H1 (cell line): Measurements from ENCODE around the gene MUC5B. TPM values are rescaled to one million over a fixed set of nuclear protein-coding genes. Genes with fewer than 3 reads are reported as not detected.
A peak's percentile ranks its signal among the peaks of the same experiment; 100 is the strongest.

Experiments used
- CTCF ChIA-PET: fragments of 300-600 bp; sonication (Branson Sonifier 250); formaldehyde crosslinking; loops from one replicate; lab custom pipeline; 2021; ENCODE audit not compliant: partially characterized antibody; lab: Charles Lee
- POLR2A ChIA-PET: fragments of 300-600 bp; sonication (Branson Sonifier 250); formaldehyde crosslinking; loops from one replicate; lab custom pipeline; 2021; ENCODE audit warnings: inconsistent platforms; ENCODE audit not compliant: partially characterized antibody; lab: Charles Lee
- DNase-seq, 2 experiments: peaks; one replicate each; pipeline versions ENCODE4 v3.0.0 to v3.0.0-alpha.2; 2010 to 2022; ENCODE audit warnings: low spot score in 2 of 2, low read depth in 1 of 2, mixed read lengths in 1 of 2
- FAIRE-seq: peaks from 2 replicates; lab custom pipeline; 2011; peaks lifted over from hg19 to GRCh38; lab: Jason Lieb, UNC
- H2AFZ ChIP-seq: 2 replicates; pipeline ENCODE4 v1.8.1; 2012; ENCODE audit warnings: low read length, inconsistent platforms
- H2AK5ac ChIP-seq: 2 replicates; pipeline ENCODE4 v1.6.1; 2013; ENCODE audit warnings: low read depth, low read length
- H2BK120ac ChIP-seq: replicated peaks from 2 replicates; pipeline ENCODE3; 2013; ENCODE audit warnings: low read depth, low read length, inconsistent platforms
- H2BK12ac ChIP-seq: 2 replicates; pipeline ENCODE4 v1.6.1; 2013; ENCODE audit warnings: low read depth, low read length
- H2BK15ac ChIP-seq: 2 replicates; pipeline ENCODE4 v1.6.1; 2013; ENCODE audit warnings: low read length
- H2BK20ac ChIP-seq: 2 replicates; pipeline ENCODE4 v1.6.1; 2013; ENCODE audit warnings: low read length
- H2BK5ac ChIP-seq: 2 replicates; pipeline ENCODE4 v1.6.1; 2013; ENCODE audit warnings: low read depth, low read length
- H3K14ac ChIP-seq: 2 replicates; pipeline ENCODE4 v1.6.1; 2013; ENCODE audit warnings: inconsistent platforms; ENCODE audit not compliant: insufficient read length
- H3K18ac ChIP-seq: 2 replicates; pipeline ENCODE4 v1.6.1; 2013; ENCODE audit warnings: low read length; ENCODE audit errors: extremely low read depth
- H3K23ac ChIP-seq: 2 replicates; pipeline ENCODE4 v1.6.1; 2013; ENCODE audit warnings: inconsistent platforms; ENCODE audit not compliant: insufficient read length
- H3K23me2 ChIP-seq: 2 replicates; pipeline ENCODE4 v1.6.1; 2013; ENCODE audit warnings: low read depth, low read length
- H3K27ac ChIP-seq: 2 replicates; pipeline ENCODE4 v1.6.1; 2011; ENCODE audit warnings: low read depth, low read length, inconsistent platforms
- H3K27me3 ChIP-seq, 4 experiments: replicated peaks in 1 of 4; 1 replicate in 1 of 4; 2 replicates in 3 of 4; pipeline versions ENCODE4 v1.6.1 to v1.8.1; 2011 to 2013; ENCODE audit warnings: low read length in 3 of 4, mild to moderate bottlenecking in 3 of 4, inconsistent platforms in 2 of 4, mixed read lengths in 2 of 4, moderate library complexity in 1 of 4; ENCODE audit not compliant: control insufficient read depth in 3 of 4, insufficient read depth in 3 of 4; ENCODE audit errors: extremely low read depth in 1 of 4
- H3K36me3 ChIP-seq, 4 experiments: 2 replicates each; pipeline versions ENCODE4 v1.6.1 to v1.8.1; 2011 to 2013; ENCODE audit warnings: mild to moderate bottlenecking in 4 of 4, low read length in 3 of 4, moderate library complexity in 2 of 4, control low read depth in 1 of 4, inconsistent platforms in 1 of 4; ENCODE audit not compliant: insufficient read depth in 4 of 4, control insufficient read depth in 2 of 4
- H3K4ac ChIP-seq: replicated peaks from 2 replicates; pipeline ENCODE3; 2013; ENCODE audit warnings: low read length, low read depth, mixed read lengths, inconsistent platforms; ENCODE audit not compliant: insufficient read length
- H3K4me1 ChIP-seq, 4 experiments: replicated peaks in 1 of 4; 1 replicate in 1 of 4; 2 replicates in 3 of 4; pipeline versions ENCODE4 v1.6.1 to v1.8.1; 2011 to 2013; ENCODE audit warnings: low read length in 3 of 4, inconsistent platforms in 2 of 4, mixed read lengths in 1 of 4; ENCODE audit not compliant: insufficient read depth in 4 of 4, control insufficient read depth in 3 of 4
- H3K4me2 ChIP-seq, 2 experiments: 2 replicates each; pipeline versions ENCODE4 v1.6.1 to v1.8.1; 2011 to 2013; ENCODE audit warnings: low read depth in 2 of 2, low read length in 2 of 2, control low read depth in 1 of 2, inconsistent platforms in 1 of 2, mild to moderate bottlenecking in 1 of 2; ENCODE audit not compliant: insufficient read depth in 1 of 2
- H3K4me3 ChIP-seq, 4 experiments: fragments of 200-600, 300-600 bp in 1 of 4; sonication (generic), shearing (Covaris generic), sonication (Bioruptor Twin) in 1 of 4; 2 replicates each; pipeline versions ENCODE4 v1.5.1 to v1.8.1; 2011 to 2016; ENCODE audit warnings: low read length in 4 of 4, low read depth in 3 of 4, control low read depth in 2 of 4, inconsistent platforms in 2 of 4, mild to moderate bottlenecking in 2 of 4, mixed read lengths in 1 of 4, moderate library complexity in 1 of 4; ENCODE audit not compliant: insufficient read depth in 2 of 4; ENCODE audit errors: extremely low read depth in 1 of 4
- H3K56ac ChIP-seq: replicated peaks from 2 replicates; pipeline ENCODE3; 2013; ENCODE audit warnings: low read depth, mild to moderate bottlenecking, mixed read lengths, low read length, inconsistent platforms; ENCODE audit not compliant: insufficient read length
- H3K79me1 ChIP-seq: 2 replicates; pipeline ENCODE4 v1.6.1; 2013; ENCODE audit warnings: low read depth, low read length, control low read depth
- H3K79me2 ChIP-seq, 2 experiments: 2 replicates each; pipeline versions ENCODE4 v1.6.1 to v1.8.1; 2012 to 2013; ENCODE audit warnings: low read length in 2 of 2, mild to moderate bottlenecking in 2 of 2, inconsistent platforms in 1 of 2; ENCODE audit not compliant: insufficient read depth in 2 of 2, control insufficient read depth in 1 of 2
- H3K9ac ChIP-seq, 4 experiments: replicated peaks in 1 of 4; 1 replicate in 1 of 4; 2 replicates in 3 of 4; pipeline versions ENCODE4 v1.6.1 to v1.8.1; 2011 to 2013; ENCODE audit warnings: low read depth in 3 of 4, low read length in 3 of 4, control low read depth in 2 of 4, mild to moderate bottlenecking in 2 of 4, moderate library complexity in 2 of 4, inconsistent platforms in 1 of 4; ENCODE audit errors: extremely low read depth in 1 of 4
- H3K9me3 ChIP-seq, 2 experiments: 2 replicates each; pipeline versions ENCODE4 v1.6.1 to v1.8.1; 2012 to 2013; ENCODE audit warnings: mild to moderate bottlenecking in 2 of 2, moderate library complexity in 2 of 2, control low read depth in 1 of 2, inconsistent platforms in 1 of 2, low read depth in 1 of 2, low read length in 1 of 2, mixed read lengths in 1 of 2; ENCODE audit not compliant: insufficient read depth in 2 of 2
- H4K20me1 ChIP-seq, 2 experiments: replicated peaks in 1 of 2; 2 replicates each; pipeline versions ENCODE3 to v1.8.1; 2011 to 2013; ENCODE audit warnings: inconsistent platforms in 2 of 2, low read length in 2 of 2, mild to moderate bottlenecking in 1 of 2; ENCODE audit not compliant: insufficient read depth in 2 of 2, control insufficient read depth in 1 of 2
- H4K5ac ChIP-seq: 2 replicates; pipeline ENCODE4 v1.6.1; 2013; ENCODE audit warnings: low read length, low read depth, mixed read lengths, inconsistent platforms; ENCODE audit not compliant: insufficient read length
- H4K8ac ChIP-seq: 2 replicates; pipeline ENCODE4 v1.8.0; 2013; ENCODE audit warnings: mild to moderate bottlenecking, moderate library complexity, low read length, inconsistent platforms; ENCODE audit not compliant: insufficient read depth; ENCODE audit errors: extremely low read depth
- H4K91ac ChIP-seq: replicated peaks from 2 replicates; pipeline ENCODE3; 2013; ENCODE audit warnings: low read length, mixed read lengths, inconsistent platforms; ENCODE audit not compliant: insufficient read length
- ASH2L ChIP-seq: fragments of 200-600, 300-600 bp; sonication (generic); IDR thresholded peaks from one replicate; pipeline ENCODE4 v1.7.1; 2017; ENCODE audit warnings: low read length
- BACH1 ChIP-seq: IDR thresholded peaks from 2 replicates; pipeline ENCODE4 v1.6.1; 2012; ENCODE audit warnings: low read length, improper control_type of control experiment
- CBX8 ChIP-seq: fragments of 300-800, 300-1000 bp; sonication (generic); IDR thresholded peaks from 2 replicates; pipeline ENCODE4 v1.7.1; 2016; ENCODE audit warnings: low read depth, low read length, borderline replicate concordance
- CEBPB ChIP-seq: IDR thresholded peaks from 2 replicates; pipeline ENCODE4 v1.6.1; 2012; ENCODE audit warnings: low read depth, low read length
- CHD1 ChIP-seq: IDR thresholded peaks from 2 replicates; pipeline ENCODE4 v1.6.1; 2012; ENCODE audit warnings: low read depth, low read length, improper control_type of control experiment
- CTBP2 ChIP-seq: IDR thresholded peaks from 2 replicates; pipeline ENCODE4 v1.7.0; 2011; ENCODE audit warnings: borderline replicate concordance, mild to moderate bottlenecking, moderate library complexity, mixed read lengths, low read length; ENCODE audit not compliant: insufficient read depth, insufficient read length
- KDM5A ChIP-seq: fragments of 200-600 bp; IDR thresholded peaks from 2 replicates; pipeline ENCODE4 v1.7.1; 2012; ENCODE audit warnings: mild to moderate bottlenecking, low read length, inconsistent platforms, mixed read lengths
- NANOG ChIP-seq: IDR thresholded peaks from 2 replicates; pipeline ENCODE4 v1.6.1; 2011; ENCODE audit warnings: low read length, low read depth, mild to moderate bottlenecking, inconsistent platforms; ENCODE audit not compliant: insufficient read depth, poor library complexity, severe bottlenecking
- NRF1 ChIP-seq: IDR thresholded peaks from 2 replicates; pipeline ENCODE4 v1.6.1; 2011; ENCODE audit warnings: mild to moderate bottlenecking, low read depth, low read length, improper control_type of control experiment
- RFX5 ChIP-seq: IDR thresholded peaks from 2 replicates; pipeline ENCODE4 v1.6.1; 2011; ENCODE audit warnings: low read depth, low read length, improper control_type of control experiment, borderline replicate concordance
- RXRA ChIP-seq: IDR thresholded peaks from 2 replicates; pipeline ENCODE4 v1.6.1; 2011; ENCODE audit warnings: low read depth, mild to moderate bottlenecking, low read length, moderate library complexity; ENCODE audit not compliant: insufficient read depth
- SIX5 ChIP-seq: IDR thresholded peaks from 2 replicates; pipeline ENCODE4 v1.6.1; 2011; ENCODE audit warnings: mild to moderate bottlenecking, low read depth, low read length
- SP2 ChIP-seq: IDR thresholded peaks from 2 replicates; pipeline ENCODE4 v1.6.1; 2012; ENCODE audit warnings: mild to moderate bottlenecking, low read length, inconsistent platforms
- SP4 ChIP-seq: IDR thresholded peaks from 2 replicates; pipeline ENCODE4 v1.6.1; 2012; ENCODE audit warnings: low read length, inconsistent platforms
- TCF12 ChIP-seq: IDR thresholded peaks from 2 replicates; pipeline ENCODE4 v1.6.1; 2011; ENCODE audit warnings: low read depth, mild to moderate bottlenecking, low read length
- WGBS, 2 experiments: shearing (Covaris generic) in 1 of 2; methylation state at CpG; one replicate each; pipeline versions ENCODE4 v1.1.6 to v1.1.7; 2013 to 2015; ENCODE audit warnings: low lambda C conversion rate in 2 of 2, mixed read lengths in 2 of 2, inconsistent platforms in 1 of 2, low coverage in 1 of 2, missing lambda C conversion rate in 1 of 2; ENCODE audit not compliant: insufficient replicate concordance in 2 of 2, insufficient coverage in 1 of 2, insufficient read length in 1 of 2; ENCODE audit errors: extremely low coverage in 1 of 2, missing lambda C conversion rate in 1 of 2; 5-methylcytosine and 5-hydroxymethylcytosine counted together
- polyA plus RNA-seq, 7 experiments: library from polyadenylated mRNA; depleted of rRNA in 3 of 7; stranded (reverse) in 5 of 7; unstranded in 2 of 7; fragments of >200 nt in 5 of 7; fragments of 200-250 nt in 2 of 7; gene quantifications; 1 replicate in 5 of 7; 2 replicates in 1 of 7; 4 replicates in 1 of 7; pipeline versions ENCODE4 v1.2.1 to v1.2.3, GENCODE V29; 2011 to 2013; ENCODE audit warnings: missing spikeins in 2 of 7, mixed read lengths in 2 of 7
- total RNA-seq: library from RNA; stranded (reverse); fragmentation: NEBNext Ultra II Directional; extraction: Animal tissue kit (Norgen Biotek cat#: 25700); gene quantifications from 2 replicates; pipeline ENCODE4 v1.2.1, GENCODE V29; 2021

The MUC5B gene
- total and polyA plus RNA-seq, 2 of the 8 experiments (the other 6 are each of a cell fraction or from before 2014, with no cell fraction given): 0.02 to 0.03 TPM

GRCh38 chr11:1304380-1304779 is 81.5 kb downstream of the MUC5B start:
- no peak overlapping the region for H2BK20ac ChIP-seq
- H3K4me2 ChIP-seq: no peak overlapping the region
- no peak overlapping the region for H2BK12ac ChIP-seq
- no peak overlapping the region for H3K18ac ChIP-seq
- peak in 1 of 2 experiments; percentile 27 for DNase-seq
- WGBS, 2 experiments: 95% methylated on average over 14 of the region's 14 CpGs; no CpG with 5 or more reads in 1 of the 2 experiments
- H2AK5ac ChIP-seq: no peak overlapping the region
- no peak overlapping the region for H4K91ac ChIP-seq
- H4K8ac ChIP-seq: no peak overlapping the region
- no peak overlapping the region for H3K9ac ChIP-seq
- no peak overlapping the region for H2BK5ac ChIP-seq
- H3K23me2 ChIP-seq: peaks cover 4% of the 10 kb centered on the region; the same call in 1 of the 2 replicates
- no peak overlapping the region for H3K4ac ChIP-seq
- H3K79me2 ChIP-seq: peaks cover 3 to 68% of the 10 kb centered on the region in 2 experiments; a peak in 3 of 4 replicates
- H3K23ac ChIP-seq: no peak overlapping the region
- no peak overlapping the region for H2BK15ac ChIP-seq
- H3K79me1 ChIP-seq: peaks cover 15% of the 10 kb centered on the region
- H4K20me1 ChIP-seq: peaks cover 10 to 26% of the 10 kb centered on the region in 2 experiments
- no peaks in the 10 kb centered on the region for H3K36me3 ChIP-seq
- H3K27ac ChIP-seq: no peak overlapping the region
- H4K5ac ChIP-seq: no peak overlapping the region
- no peaks in the 10 kb centered on the region for H3K9me3 ChIP-seq
- no peak overlapping the region for H3K56ac ChIP-seq
- H2BK120ac ChIP-seq: no peak overlapping the region
- ChIA-PET CTCF (interaction anchor here (1.1 to 3.8 kb wide), 3 partner anchors 12 to 47 kb away, joined by 3 to 18 read pairs (median 3); no protein-coding TSS in a partner anchor), POLR2A (interaction anchor here (0.9 kb wide), 1 partner anchor 47 kb away, joined by 3 read pairs; no protein-coding TSS in a partner anchor)
- no peaks in the 10 kb centered on the region for H3K27me3 ChIP-seq
- FAIRE-seq: no peak
- H3K4me3 ChIP-seq: no peak overlapping the region
- H2AFZ ChIP-seq: no peak overlapping the region
- H3K4me1 ChIP-seq: peaks cover 0 to 9% (median 1%) of the 10 kb centered on the region in 4 experiments; a peak in 4 of 7 replicates
- H3K14ac ChIP-seq: no peak overlapping the region
- TF ChIP-seq RFX5 (no peak), CEBPB (no peak), RXRA (no peak), KDM5A (no peak), CTBP2 (no peak), SP2 (no peak), ASH2L (no peak), NRF1 (no peak), NANOG (no peak), CHD1 (no peak), BACH1 (no peak), SP4 (no peak), CBX8 (no peak), SIX5 (no peak), TCF12 (no peak)
